NB4 (cell line): ENCODE measurements around the gene ARMC5.

Source experiments
- CTCF ChIP-seq: IDR thresholded peaks from one replicate; pipeline ENCODE4 v1.5.1; 2012; ENCODE audit warnings: low read depth, low read length
- MAX ChIP-seq: IDR thresholded peaks from 2 replicates; pipeline ENCODE4 v1.6.1; 2011; ENCODE audit warnings: low read depth, low read length
- MYC ChIP-seq: IDR thresholded peaks from 2 replicates; pipeline ENCODE4 v1.6.1; 2011; ENCODE audit warnings: low read depth, low read length
- POLR2A ChIP-seq: IDR thresholded peaks from 2 replicates; pipeline ENCODE4 v1.6.1; 2011; ENCODE audit warnings: mild to moderate bottlenecking; ENCODE audit not compliant: insufficient read length; ENCODE audit errors: extremely low read depth

- TF ChIP-seq CTCF = no peak
- no peak for TF ChIP-seq MAX
- no peak for TF ChIP-seq POLR2A
- no peak for TF ChIP-seq MYC
Observed at GRCh38 chr16:31423241-31423640, 36.1 kb upstream of the ARMC5 start.
